Cerebellar cortex (tissue), 1 donor: Measurements from ENCODE around the gene SPATA2.
"Not testable (repeated sequence)": the region's sequence is repeated elsewhere in the genome, so short reads cannot be mapped to it uniquely, and the experiment has no call there.

Source experiments
- DNase-seq: peaks from one replicate; pipeline ENCODE4 v3.0.0-alpha.2; 2015; ENCODE audit warnings: low spot score

SPATA2 gene

DNA sequence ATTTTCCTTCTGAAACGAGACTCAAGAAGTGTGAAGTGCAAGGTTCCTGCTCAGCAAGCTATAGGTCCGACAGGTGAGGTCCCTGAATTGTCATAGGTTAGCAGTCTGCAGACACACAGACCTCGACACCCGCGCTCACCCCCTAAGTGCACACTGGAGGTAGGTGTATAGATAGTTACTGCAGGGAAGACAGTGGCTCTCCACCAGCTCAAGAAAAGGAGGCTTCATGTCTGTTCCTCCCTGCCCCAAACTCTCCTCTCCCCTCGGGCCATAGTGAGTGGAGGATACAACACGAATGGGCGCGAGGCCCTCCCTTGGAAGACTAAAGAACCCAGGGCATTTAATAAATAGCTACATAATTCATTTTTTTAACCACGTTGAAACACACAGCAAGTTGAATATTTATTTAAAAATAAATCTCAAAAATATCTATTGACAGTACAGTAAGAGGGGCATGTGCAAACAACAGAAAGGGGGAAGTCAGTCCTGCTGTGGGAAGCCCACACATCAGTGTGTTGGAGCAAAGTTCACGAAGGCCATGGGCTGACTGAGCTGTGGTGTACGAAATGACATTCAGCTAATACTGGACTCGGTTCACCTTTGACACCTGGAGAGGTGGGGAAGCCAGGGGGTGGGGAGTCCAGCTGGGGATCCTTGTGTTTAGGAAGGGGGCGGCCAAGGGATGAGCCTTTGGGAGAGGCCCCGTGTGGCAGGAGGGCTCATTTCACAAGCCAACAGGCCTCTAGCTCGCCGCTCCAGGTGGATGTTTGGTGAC, 10.7 kb downstream of the SPATA2 start:
- no peak for DNase-seq

GRCh38 chr20:49901588-49901987, 13.7 kb downstream of the SPATA2 start:
- DNase-seq, result peak; percentile 85

- DNase-seq, result no peak
These were observed 15.6 kb downstream of the SPATA2 start for GRCh38 chr20:49899541-49900383.

DNA sequence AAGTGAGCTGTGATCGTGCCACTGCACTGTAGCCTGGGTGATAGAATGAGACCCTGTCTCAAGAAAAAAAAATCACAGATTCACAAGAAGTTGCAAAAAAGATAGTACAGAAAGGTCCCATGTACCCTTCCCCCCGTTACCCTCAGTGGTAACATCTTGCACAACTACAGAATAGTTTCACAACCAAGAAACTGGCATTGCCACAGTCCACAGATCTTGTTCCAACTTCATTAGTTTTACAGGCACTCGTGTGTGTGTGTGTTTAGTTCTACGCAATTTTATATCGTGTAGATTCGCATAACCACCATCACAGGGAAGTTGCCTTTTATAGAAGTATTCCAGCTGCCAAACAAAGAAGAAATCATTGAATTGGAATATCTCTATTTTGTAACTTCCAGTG, 19.1 kb downstream of the SPATA2 start:
- no peak for DNase-seq

GRCh38 chr20:49895474-49896093, 19.7 kb downstream of the SPATA2 start:
- not testable (repeated sequence) for DNase-seq

- no peak for DNase-seq
These were observed 21.3 kb downstream of the SPATA2 start for GRCh38 chr20:49894073-49894470.

DNA sequence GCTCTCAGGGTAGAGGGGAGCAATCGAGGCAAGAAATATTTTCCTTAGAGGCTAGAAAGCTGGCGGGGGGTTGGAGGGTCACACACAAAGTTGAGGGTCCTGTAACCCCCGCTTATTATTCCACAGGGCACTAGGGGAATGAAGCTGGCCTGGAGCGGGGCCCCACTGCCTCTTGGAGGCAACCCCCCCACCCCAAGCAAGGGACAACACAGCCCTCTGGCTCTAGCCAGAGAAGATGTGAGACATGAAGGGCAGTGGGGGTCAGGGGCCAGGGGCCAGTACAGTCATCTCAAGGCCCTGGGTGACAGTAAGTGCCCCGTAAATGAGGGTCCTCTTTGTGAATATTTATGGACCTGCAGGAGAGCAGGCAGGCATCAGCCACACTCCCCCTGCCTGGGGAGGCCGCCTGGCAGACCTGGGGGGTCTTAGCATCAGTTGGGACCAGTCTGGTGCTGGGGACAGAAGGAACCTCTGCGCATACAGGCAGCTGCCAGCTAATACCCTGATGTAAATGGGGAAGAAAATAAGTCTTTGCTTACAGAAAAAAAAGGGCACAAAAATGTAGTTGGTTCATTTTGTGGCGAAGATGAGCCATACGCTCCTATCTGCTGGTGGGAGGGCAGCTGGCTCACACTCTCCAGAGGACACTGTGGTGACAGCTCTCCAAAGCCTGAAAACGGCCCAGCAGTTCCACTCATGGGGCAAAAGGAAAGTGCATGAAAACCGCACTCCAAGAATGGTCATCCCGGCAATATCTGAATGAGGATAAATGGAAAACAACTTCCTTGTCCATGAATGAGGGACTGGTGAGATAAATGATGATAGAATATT, 21.9 kb downstream of the SPATA2 start:
- no peak for DNase-seq

GRCh38 chr20:49892817-49893216, 22.5 kb downstream of the SPATA2 start:
- DNase-seq, result no peak

DNA sequence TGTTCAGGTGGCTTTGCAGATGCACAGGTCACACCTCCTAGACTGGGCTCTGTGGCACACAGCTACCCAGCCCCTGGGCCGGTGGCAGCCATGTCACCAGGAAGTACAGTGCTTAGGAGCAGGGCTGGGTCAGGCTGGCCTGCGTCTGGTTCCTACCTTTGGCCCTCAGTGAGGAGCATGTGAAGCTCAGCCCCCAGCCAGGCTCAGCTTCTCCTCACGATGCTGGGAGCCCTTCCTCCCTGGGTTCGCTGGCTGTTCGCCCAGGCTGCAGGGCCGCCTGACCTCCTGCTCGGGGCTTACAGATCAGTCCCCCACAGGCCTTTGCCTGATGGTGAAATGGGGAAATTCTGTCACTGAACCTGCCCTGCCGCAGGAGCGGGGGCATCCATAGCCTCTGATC, 23.1 kb downstream of the SPATA2 start:
- no peak for DNase-seq

DNA sequence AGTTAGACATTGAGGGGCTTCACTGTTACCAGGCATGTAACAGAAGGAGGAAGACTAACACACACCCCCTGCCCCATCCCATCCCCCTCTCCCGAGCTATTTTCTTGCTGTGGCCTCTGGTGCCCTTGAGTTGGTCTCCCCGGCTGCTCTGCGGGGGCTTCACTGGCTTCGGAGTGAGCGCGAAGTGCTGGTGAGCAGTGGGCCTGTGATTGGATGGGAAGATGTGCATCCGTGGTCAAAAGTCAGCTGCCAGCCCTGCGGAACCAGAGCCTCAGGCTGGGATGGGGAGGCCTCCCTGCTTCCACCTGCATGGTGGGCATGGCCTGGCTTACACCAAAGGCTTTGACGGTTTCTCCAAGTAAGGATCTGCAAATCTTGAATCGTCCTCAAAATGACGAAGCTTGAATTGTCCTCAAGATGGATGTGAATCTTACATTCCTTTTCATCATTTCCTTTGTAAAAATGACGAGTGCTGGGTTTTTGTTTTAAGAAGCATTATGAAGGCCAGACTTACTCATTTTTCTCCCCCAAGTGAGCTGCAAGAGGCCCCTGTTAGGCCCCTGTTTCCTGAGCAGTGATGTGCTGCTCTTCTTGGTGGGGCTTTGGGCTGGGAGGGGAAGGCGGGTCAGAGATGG, 23.7 kb downstream of the SPATA2 start:
- no peak for DNase-seq

DNA sequence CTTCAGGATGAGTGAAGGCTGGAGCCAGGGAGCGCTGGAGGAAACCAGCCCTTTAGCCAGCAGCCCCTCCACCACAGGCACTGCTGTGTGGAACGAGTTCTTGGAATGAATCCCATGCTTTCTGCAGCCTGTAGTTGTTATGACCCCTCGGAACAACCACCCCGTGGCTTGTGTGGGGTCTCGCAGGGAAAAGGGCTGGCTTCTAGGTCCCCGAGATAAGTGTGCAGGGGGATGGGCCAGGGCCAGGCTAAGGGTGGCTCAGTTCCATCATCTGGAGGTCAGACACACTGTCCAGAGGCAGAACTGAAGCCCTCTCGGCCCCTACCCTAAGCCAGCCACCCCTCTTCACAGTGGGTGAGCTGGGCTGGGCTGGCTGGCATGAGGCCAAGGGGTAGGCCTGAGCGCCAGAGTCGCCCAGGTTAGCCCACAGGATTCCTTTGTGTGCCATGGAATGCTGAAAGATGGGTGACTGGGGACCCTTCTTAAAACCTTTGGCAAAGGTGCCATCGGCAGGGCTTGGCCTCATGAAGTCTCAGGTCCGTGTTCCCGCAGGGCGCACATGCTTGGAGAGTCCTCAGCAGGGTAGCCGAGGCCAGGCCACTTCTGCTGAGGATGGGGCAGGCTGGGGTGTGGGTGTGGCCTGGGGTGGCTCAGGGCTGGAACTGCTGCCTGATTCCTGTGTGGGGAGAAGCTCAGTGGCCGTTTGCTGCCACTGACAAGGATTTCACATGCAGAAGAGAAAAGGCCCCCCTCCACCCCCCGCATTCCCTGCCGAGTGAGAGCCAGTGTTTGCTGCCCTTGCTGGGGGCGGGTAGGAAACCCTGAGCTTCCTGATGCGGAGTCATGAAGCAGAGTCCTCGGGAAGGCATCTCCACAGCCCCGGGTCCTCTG, 24.6 kb downstream of the SPATA2 start:
- DNase-seq, result no peak

DNA sequence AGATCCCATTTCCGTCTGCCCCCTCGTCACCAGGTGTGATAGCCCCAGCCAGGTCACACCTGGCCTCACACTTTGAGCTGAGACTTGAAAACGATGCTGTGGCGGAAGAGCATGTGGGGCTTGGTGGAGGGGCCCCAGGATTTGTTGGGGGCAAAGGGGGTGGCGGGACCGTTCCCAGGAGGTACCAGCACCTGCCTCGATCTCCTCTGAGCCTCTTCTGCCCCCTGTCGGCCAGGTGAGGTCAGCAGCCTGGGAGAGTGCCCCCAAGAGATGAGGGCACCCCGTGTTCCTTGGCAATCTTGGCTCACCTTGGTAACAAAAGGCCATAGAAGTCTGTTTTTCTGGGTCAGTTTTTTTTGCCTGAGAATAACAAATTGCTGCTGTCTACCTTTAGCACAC, 25.4 kb downstream of the SPATA2 start:
- DNase-seq, result no peak

- DNase-seq, result no peak
These were observed 26.1 kb downstream of the SPATA2 start for GRCh38 chr20:49889001-49889934.

DNA sequence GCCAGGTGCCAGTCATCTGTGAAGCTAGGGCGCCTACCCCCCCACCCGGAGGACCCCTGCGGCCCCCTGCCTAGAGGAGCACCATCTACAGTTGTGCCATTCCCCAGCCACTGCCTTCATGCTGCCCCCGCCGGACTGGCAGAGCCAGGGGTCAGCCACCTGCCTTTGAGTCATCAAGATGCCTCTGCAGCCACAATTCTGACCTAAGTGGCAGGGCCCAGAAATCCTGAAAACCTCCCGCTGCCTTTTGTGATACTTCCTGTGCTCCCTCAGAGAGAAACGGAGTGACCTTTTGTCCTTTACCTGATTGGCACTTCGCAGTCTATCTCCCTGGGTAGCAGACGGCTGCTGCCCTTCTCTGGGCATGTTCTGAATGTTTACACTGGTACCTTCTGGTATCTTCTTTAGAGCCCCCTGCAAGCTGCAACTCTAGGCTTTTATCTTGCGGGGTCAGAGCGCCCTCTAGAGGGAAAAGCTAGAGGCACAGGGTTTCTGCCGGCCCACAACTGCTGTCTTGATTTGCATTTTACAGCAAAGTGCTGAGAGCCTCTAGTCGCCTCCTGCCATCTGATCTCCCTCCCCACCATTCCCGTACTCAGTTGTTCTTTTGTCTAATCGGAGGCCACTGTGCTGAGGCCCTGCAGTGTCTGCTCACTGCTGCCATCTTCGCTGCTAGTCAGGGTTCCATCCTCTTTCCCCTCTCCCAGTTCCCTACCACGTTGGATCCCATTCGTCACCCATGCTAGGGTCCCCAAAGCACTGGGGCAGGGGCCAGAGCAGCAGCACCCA, 26.9 kb downstream of the SPATA2 start:
- DNase-seq, result peak; percentile 95

DNA sequence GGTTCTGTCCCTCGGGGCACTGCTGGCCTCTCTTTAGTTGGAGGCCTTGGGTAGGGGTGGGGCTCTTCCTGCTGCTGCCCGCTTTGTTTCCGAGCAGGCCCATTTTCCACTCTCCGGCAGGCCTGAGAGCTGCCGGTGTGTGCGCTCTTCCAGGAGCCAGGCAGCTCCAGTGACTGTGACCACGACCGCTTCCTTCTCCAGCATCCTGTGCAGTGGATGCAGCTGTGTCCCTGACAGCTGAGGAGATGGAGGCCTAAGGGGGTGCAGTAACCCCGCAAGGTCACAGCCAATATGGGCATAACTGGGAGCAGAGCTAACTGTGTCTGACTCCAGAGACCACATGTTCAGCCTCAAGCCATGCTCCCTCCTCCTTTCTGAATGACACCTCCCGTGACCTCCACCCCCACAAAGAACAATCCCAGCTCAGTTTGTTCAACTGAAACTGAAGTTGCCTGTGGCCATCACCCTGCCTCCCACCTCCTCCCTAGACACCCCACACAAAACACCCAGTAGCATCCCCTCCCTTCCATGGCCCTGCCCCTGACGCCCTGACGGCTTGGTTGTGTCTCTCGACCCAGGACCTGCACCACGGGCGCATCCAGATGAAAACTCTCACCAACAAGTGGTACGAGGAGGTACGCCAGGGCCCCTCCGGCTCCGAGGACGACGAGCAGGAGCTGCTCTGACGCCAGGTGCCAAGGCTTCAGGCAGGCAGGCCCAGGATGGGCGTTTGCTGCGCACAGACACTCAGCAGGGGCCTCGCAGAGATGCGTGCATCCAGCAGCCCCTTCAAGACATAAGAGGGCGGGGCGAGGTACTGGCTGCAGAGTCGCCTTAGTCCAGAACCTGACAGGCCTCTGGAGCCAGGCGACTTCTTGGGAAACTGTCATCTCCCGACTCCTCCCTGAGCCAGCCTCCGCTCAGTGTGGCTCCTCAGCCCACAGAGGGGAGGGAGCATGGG, 27.8 kb downstream of the SPATA2 start:
- peak; percentile 60 for DNase-seq

GRCh38 chr20:49886571-49887213, 28.6 kb downstream of the SPATA2 start:
- peak; percentile 52 for DNase-seq
